ENCODE data around the gene CASKIN1.

DNA sequence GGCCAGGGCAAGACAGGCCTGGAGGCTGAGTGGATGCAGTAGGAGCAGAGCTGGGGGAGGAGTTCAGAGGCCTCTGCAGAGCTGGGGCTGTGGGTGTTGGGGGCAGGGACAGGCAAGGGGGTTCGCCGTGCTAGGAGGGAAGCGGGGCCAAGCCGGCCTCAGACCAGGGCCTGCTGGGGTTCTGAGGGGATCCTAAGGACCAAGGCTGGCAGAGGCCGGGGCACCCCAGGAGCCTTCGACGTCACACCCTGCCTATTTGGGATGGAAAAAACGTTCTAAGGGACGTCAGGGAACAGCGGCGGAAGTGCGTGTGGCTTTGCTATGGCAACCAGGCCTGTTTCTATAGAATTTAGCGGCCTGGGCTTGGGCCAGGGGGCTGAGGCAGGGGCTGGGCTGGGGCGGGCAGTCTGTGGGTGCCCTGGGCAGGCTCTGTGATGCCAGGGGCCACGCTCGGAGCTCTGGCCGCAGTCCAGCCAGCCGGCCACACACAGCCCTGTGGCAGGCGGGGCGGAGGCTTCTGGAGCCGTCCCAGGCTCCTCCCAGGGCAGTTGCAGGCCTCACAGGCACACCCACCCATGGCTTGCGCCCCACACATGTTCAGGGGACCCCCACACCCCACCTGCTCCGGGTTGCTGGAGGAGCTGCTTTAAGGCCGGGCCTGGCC, 37.1 kb downstream of the CASKIN1 start:
- TF ChIP-seq, protein P1, sequence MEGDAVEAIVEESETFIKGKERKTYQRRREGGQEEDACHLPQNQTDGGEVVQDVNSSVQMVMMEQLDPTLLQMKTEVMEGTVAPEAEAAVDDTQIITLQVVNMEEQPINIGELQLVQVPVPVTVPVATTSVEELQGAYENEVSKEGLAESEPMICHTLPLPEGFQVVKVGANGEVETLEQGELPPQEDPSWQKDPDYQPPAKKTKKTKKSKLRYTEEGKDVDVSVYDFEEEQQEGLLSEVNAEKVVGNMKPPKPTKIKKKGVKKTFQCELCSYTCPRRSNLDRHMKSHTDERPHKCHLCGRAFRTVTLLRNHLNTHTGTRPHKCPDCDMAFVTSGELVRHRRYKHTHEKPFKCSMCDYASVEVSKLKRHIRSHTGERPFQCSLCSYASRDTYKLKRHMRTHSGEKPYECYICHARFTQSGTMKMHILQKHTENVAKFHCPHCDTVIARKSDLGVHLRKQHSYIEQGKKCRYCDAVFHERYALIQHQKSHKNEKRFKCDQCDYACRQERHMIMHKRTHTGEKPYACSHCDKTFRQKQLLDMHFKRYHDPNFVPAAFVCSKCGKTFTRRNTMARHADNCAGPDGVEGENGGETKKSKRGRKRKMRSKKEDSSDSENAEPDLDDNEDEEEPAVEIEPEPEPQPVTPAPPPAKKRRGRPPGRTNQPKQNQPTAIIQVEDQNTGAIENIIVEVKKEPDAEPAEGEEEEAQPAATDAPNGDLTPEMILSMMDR (IDR thresholded peaks at IDR 0.05; ENCODE audit: low read depth, low read length, missing input control) = no peak
- TF ChIP-seq NR2F2 (IDR thresholded peaks at IDR 0.05) (no peak), HNF4G (IDR thresholded peaks at IDR 0.05) (no peak), YY1 (IDR thresholded peaks at IDR 0.05) (no peak), GABPA (IDR thresholded peaks at IDR 0.05 in 1 of 2, conservative IDR thresholded peaks at IDR 0.05 in 1 of 2) (peak in 1 of 2 donors; percentile 39), RAD21 (IDR thresholded peaks at IDR 0.05) (no peak), SP1 (IDR thresholded peaks at IDR 0.05) (peak; percentile 12)
- TF ChIP-seq, protein P2, sequence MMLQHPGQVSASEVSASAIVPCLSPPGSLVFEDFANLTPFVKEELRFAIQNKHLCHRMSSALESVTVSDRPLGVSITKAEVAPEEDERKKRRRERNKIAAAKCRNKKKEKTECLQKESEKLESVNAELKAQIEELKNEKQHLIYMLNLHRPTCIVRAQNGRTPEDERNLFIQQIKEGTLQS (IDR thresholded peaks at IDR 0.05) = no peak
